GM19099 (cell line): Measurements from ENCODE around the gene E2F4.

Experiments
- POLR2A ChIP-seq: IDR thresholded peaks from 3 replicates; pipeline ENCODE4 v1.6.1; 2011; ENCODE audit warnings: low read depth; ENCODE audit not compliant: insufficient read length; ENCODE audit errors: extremely low read depth

The E2F4 gene

GRCh38 chr16:67206129-67206837 is 14.3 kb downstream of the E2F4 start:
- TF ChIP-seq POLR2A, result no peak

GRCh38 chr16:67206838-67207248 is 14.9 kb downstream of the E2F4 start:
- no peak for TF ChIP-seq POLR2A

- no peak for TF ChIP-seq POLR2A
Observed at GRCh38 chr16:67207249-67208091, 15.5 kb downstream of the E2F4 start.

GRCh38 chr16:67208154-67208896 is 16.4 kb downstream of the E2F4 start:
- TF ChIP-seq POLR2A, result no peak

- TF ChIP-seq POLR2A, result no peak
Observed at GRCh38 chr16:67209565-67209964, 17.6 kb downstream of the E2F4 start.

- TF ChIP-seq POLR2A, result no peak
Observed at GRCh38 chr16:67210069-67210937, 18.3 kb downstream of the E2F4 start.

- no peak for TF ChIP-seq POLR2A
Observed at GRCh38 chr16:67211674-67212073, 19.7 kb downstream of the E2F4 start.

GRCh38 chr16:67212766-67213165 is 20.8 kb downstream of the E2F4 start:
- TF ChIP-seq POLR2A, result no peak

- TF ChIP-seq POLR2A, result no peak
Observed at GRCh38 chr16:67213197-67214019, 21.5 kb downstream of the E2F4 start.

- no peak for TF ChIP-seq POLR2A
Observed at GRCh38 chr16:67215706-67216105, 23.8 kb downstream of the E2F4 start.

GRCh38 chr16:67216612-67217490 is 24.9 kb downstream of the E2F4 start:
- no peak for TF ChIP-seq POLR2A

GRCh38 chr16:67223992-67224391 is 32.0 kb downstream of the E2F4 start:
- no peak for TF ChIP-seq POLR2A

- TF ChIP-seq POLR2A, result no peak
Observed at GRCh38 chr16:67226295-67226803, 34.4 kb downstream of the E2F4 start.
